ENCODE data around the gene POMT1.

The POMT1 gene

GRCh38 chr9:131530920-131531832, 28.5 kb downstream of the POMT1 start, which contains the start of gene UCK1:
Gene UCK1, minus strand, starts transcription at chr9:131531263. Its CDS starts 89 bp downstream, at chr9:131531174.
- peak within 1 kb of the TSS; percentile 89 for H3K4me3 ChIP-seq (ENCODE audit: low read depth, low read length)
- ChIA-PET POLR2A (interaction anchor here (0.6 to 1.3 kb wide), 2 partner anchors 12 to 15 kb away, joined by 3 to 7 read pairs; no protein-coding TSS in a partner anchor), CTCF (interaction anchor here (1.3 kb wide), 1 partner anchor 209 kb away, joined by 3 read pairs; no protein-coding TSS in a partner anchor)
- H3K9me3 ChIP-seq (ENCODE audit: control insufficient read depth, insufficient read depth, low read depth, low read length) = no peaks in the 10 kb centered on the region
- peaks cover 12 to 42% of the 10 kb centered on the region in 2 experiments; a peak in 2 of 3 replicates for H3K36me3 ChIP-seq (ENCODE audit: control insufficient read depth in 2 of 2, insufficient read depth in 1 of 2, low read length in 2 of 2)
- 0 out of 2 replicates have a peak, but pooled peaks cover 2% of the 10 kb centered on the region for H3K4me1 ChIP-seq (ENCODE audit: control insufficient read depth, insufficient read depth, low read length)
- peak within 1 kb of the TSS; percentile 88 for H3K27ac ChIP-seq (ENCODE audit: extremely low read depth, low read depth, low read length)
- TF ChIP-seq ZNF610 (tag by site-specific recombination; IDR thresholded peaks at IDR 0.05; ENCODE audit: borderline replicate concordance) (0 out of 2 replicates have a peak, but pooled peaks have one; percentile 34), ZNF624 (tag by site-specific recombination; IDR thresholded peaks at IDR 0.05) (no peak), ZSCAN16 (tag by site-specific recombination; IDR thresholded peaks at IDR 0.05) (no peak), KLF8 (tag by site-specific recombination; IDR thresholded peaks at IDR 0.05) (peak; percentile 38; the same call in 1 of the 2 replicates), ZNF530 (tag by site-specific recombination; IDR thresholded peaks at IDR 0.05; ENCODE audit: low read depth) (no peak), ZNF423 (tag by site-specific recombination; IDR thresholded peaks at IDR 0.05) (0 out of 2 replicates have a peak, but pooled peaks have one; percentile 36), PRDM4 (tag by site-specific recombination; IDR thresholded peaks at IDR 0.05) (no peak), ZNF76 (tag by site-specific recombination; IDR thresholded peaks at IDR 0.05; ENCODE audit: borderline replicate concordance, low read depth) (peak; percentile 93), ZNF623 (tag by site-specific recombination; IDR thresholded peaks at IDR 0.05) (no peak), ZNF548 (tag by site-specific recombination; IDR thresholded peaks at IDR 0.05) (no peak), ZNF426 (tag by site-specific recombination; IDR thresholded peaks at IDR 0.05) (no peak), MZF1 (tag by site-specific recombination; IDR thresholded peaks at IDR 0.05; ENCODE audit: borderline replicate concordance) (no peak), ZBTB20 (tag by site-specific recombination; IDR thresholded peaks at IDR 0.05) (peak; percentile 58; the same call in 1 of the 2 replicates), ZFP69B (tag by site-specific recombination; IDR thresholded peaks at IDR 0.05) (no peak), EGR2 (tag by site-specific recombination; IDR thresholded peaks at IDR 0.05; ENCODE audit: low read depth) (no peak), ZNF600 (tag by site-specific recombination; IDR thresholded peaks at IDR 0.05) (peak; percentile 61; the same call in 1 of the 2 replicates), ZNF48 (tag by site-specific recombination; IDR thresholded peaks at IDR 0.05) (no peak)
- TF ChIP-seq, protein P1, sequence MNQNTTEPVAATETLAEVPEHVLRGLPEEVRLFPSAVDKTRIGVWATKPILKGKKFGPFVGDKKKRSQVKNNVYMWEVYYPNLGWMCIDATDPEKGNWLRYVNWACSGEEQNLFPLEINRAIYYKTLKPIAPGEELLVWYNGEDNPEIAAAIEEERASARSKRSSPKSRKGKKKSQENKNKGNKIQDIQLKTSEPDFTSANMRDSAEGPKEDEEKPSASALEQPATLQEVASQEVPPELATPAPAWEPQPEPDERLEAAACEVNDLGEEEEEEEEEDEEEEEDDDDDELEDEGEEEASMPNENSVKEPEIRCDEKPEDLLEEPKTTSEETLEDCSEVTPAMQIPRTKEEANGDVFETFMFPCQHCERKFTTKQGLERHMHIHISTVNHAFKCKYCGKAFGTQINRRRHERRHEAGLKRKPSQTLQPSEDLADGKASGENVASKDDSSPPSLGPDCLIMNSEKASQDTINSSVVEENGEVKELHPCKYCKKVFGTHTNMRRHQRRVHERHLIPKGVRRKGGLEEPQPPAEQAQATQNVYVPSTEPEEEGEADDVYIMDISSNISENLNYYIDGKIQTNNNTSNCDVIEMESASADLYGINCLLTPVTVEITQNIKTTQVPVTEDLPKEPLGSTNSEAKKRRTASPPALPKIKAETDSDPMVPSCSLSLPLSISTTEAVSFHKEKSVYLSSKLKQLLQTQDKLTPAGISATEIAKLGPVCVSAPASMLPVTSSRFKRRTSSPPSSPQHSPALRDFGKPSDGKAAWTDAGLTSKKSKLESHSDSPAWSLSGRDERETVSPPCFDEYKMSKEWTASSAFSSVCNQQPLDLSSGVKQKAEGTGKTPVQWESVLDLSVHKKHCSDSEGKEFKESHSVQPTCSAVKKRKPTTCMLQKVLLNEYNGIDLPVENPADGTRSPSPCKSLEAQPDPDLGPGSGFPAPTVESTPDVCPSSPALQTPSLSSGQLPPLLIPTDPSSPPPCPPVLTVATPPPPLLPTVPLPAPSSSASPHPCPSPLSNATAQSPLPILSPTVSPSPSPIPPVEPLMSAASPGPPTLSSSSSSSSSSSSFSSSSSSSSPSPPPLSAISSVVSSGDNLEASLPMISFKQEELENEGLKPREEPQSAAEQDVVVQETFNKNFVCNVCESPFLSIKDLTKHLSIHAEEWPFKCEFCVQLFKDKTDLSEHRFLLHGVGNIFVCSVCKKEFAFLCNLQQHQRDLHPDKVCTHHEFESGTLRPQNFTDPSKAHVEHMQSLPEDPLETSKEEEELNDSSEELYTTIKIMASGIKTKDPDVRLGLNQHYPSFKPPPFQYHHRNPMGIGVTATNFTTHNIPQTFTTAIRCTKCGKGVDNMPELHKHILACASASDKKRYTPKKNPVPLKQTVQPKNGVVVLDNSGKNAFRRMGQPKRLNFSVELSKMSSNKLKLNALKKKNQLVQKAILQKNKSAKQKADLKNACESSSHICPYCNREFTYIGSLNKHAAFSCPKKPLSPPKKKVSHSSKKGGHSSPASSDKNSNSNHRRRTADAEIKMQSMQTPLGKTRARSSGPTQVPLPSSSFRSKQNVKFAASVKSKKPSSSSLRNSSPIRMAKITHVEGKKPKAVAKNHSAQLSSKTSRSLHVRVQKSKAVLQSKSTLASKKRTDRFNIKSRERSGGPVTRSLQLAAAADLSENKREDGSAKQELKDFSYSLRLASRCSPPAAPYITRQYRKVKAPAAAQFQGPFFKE (tag by site-specific recombination; IDR thresholded peaks at IDR 0.05; ENCODE audit: borderline replicate concordance) = no peak
- TF ChIP-seq, protein P2, sequence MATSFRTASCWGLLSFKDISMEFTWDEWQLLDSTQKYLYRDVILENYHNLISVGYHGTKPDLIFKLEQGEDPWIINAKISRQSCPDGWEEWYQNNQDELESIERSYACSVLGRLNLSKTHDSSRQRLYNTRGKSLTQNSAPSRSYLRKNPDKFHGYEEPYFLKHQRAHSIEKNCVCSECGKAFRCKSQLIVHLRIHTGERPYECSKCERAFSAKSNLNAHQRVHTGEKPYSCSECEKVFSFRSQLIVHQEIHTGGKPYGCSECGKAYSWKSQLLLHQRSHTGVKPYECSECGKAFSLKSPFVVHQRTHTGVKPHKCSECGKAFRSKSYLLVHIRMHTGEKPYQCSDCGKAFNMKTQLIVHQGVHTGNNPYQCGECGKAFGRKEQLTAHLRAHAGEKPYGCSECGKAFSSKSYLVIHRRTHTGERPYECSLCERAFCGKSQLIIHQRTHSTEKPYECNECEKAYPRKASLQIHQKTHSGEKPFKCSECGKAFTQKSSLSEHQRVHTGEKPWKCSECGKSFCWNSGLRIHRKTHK (tag by site-specific recombination; IDR thresholded peaks at IDR 0.05) = no peak
- TF ChIP-seq, protein P3, sequence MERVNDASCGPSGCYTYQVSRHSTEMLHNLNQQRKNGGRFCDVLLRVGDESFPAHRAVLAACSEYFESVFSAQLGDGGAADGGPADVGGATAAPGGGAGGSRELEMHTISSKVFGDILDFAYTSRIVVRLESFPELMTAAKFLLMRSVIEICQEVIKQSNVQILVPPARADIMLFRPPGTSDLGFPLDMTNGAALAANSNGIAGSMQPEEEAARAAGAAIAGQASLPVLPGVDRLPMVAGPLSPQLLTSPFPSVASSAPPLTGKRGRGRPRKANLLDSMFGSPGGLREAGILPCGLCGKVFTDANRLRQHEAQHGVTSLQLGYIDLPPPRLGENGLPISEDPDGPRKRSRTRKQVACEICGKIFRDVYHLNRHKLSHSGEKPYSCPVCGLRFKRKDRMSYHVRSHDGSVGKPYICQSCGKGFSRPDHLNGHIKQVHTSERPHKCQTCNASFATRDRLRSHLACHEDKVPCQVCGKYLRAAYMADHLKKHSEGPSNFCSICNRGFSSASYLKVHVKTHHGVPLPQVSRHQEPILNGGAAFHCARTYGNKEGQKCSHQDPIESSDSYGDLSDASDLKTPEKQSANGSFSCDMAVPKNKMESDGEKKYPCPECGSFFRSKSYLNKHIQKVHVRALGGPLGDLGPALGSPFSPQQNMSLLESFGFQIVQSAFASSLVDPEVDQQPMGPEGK (tag by site-specific recombination; IDR thresholded peaks at IDR 0.05) = peak; percentile 73; the same call in 1 of the 2 replicates
